IMR-90 (cell line): ENCODE measurements around the gene NELFCD. TPM values are rescaled to one million over a fixed set of nuclear protein-coding genes. Genes with fewer than 3 reads are reported as not detected.

Source experiments
- ATAC-seq: fragments of 200-7000 bp; cut with Tn5 transposase; 2 replicates; pipeline ENCODE4 v1.9.1; 2020; ENCODE audit warnings: low read depth, mild to moderate bottlenecking, moderate library complexity
- BruUV-seq: library from RNA; stranded (reverse); fragments of 400-500 nt; replicated peaks from 2 replicates; lab custom pipeline; 2021; lab: Mats Ljungman, UMichigan
- CTCF ChIA-PET: fragments of 300-600 bp; formaldehyde crosslinking; extraction: SDS; loops from one replicate; lab custom pipeline; 2021; ENCODE audit warnings: antibody characterized with exemption; lab: Yijun Ruan, JAX
- POLR2A ChIA-PET: fragments of 300-600 bp; sonication (Branson Sonifier 250); formaldehyde crosslinking; loops from one replicate; lab custom pipeline; 2022; ENCODE audit warnings: antibody characterized with exemption; ENCODE audit not compliant: unreplicated experiment; lab: Charles Lee
- DNase-seq: peaks from one replicate; pipeline ENCODE4 v3.0.0; 2013
- H2AFZ ChIP-seq: replicated peaks from 2 replicates; pipeline ENCODE3; 2013; ENCODE audit warnings: low read length, mild to moderate bottlenecking; ENCODE audit not compliant: poor library complexity
- H2AK5ac ChIP-seq: 2 replicates; pipeline ENCODE4 v1.6.1; 2013; ENCODE audit warnings: low read depth, low read length, inconsistent platforms
- H2AK9ac ChIP-seq: replicated peaks from 2 replicates; pipeline ENCODE3; 2013; ENCODE audit warnings: mild to moderate bottlenecking, low read depth, low read length, moderate library complexity; ENCODE audit not compliant: poor library complexity
- H2BK120ac ChIP-seq: 2 replicates; pipeline ENCODE4 v1.6.1; 2013; ENCODE audit warnings: low read depth, low read length, inconsistent platforms
- H2BK15ac ChIP-seq: 3 replicates; pipeline ENCODE4 v1.6.1; 2013; ENCODE audit warnings: low read depth, low read length, inconsistent platforms
- H2BK20ac ChIP-seq: 2 replicates; pipeline ENCODE4 v1.6.1; 2013; ENCODE audit warnings: low read depth, mild to moderate bottlenecking, inconsistent platforms, low read length, moderate library complexity
- H2BK5ac ChIP-seq: 2 replicates; pipeline ENCODE4 v1.6.1; 2013; ENCODE audit warnings: mild to moderate bottlenecking, low read depth, low read length, inconsistent platforms; ENCODE audit not compliant: poor library complexity, severe bottlenecking
- H3K14ac ChIP-seq: replicated peaks from 2 replicates; pipeline ENCODE4 v1.6.1; 2013; ENCODE audit warnings: low read depth, low read length, inconsistent platforms
- H3K18ac ChIP-seq: 2 replicates; pipeline ENCODE4 v1.6.1; 2013; ENCODE audit warnings: low read depth, low read length, control low read depth
- H3K23ac ChIP-seq: 2 replicates; pipeline ENCODE4 v1.6.1; 2013; ENCODE audit warnings: low read depth, low read length, inconsistent platforms
- H3K27ac ChIP-seq: 2 replicates; pipeline ENCODE4 v1.5.1; 2013; ENCODE audit warnings: mild to moderate bottlenecking, control low read depth, low read length; ENCODE audit not compliant: insufficient read depth
- H3K27me3 ChIP-seq: 2 replicates; pipeline ENCODE4 v1.6.1; 2013; ENCODE audit warnings: low read length; ENCODE audit not compliant: control insufficient read depth, insufficient read depth
- H3K36me3 ChIP-seq: 2 replicates; pipeline ENCODE4 v1.6.1; 2013; ENCODE audit warnings: low read length, mixed read lengths; ENCODE audit not compliant: control insufficient read depth, insufficient read depth
- H3K4ac ChIP-seq: 2 replicates; pipeline ENCODE4 v1.6.1; 2013; ENCODE audit warnings: low read depth, low read length, inconsistent platforms
- H3K4me1 ChIP-seq: 2 replicates; pipeline ENCODE4 v1.6.1; 2013; ENCODE audit warnings: low read length, mixed read lengths; ENCODE audit not compliant: control insufficient read depth, insufficient read depth
- H3K4me2 ChIP-seq: 2 replicates; pipeline ENCODE4 v1.6.1; 2013; ENCODE audit warnings: low read depth, mild to moderate bottlenecking, control low read depth, low read length, moderate library complexity
- H3K4me3 ChIP-seq: 2 replicates; pipeline ENCODE4 v1.5.1; 2013; ENCODE audit warnings: low read depth, mild to moderate bottlenecking, control low read depth, low read length, moderate library complexity; ENCODE audit not compliant: insufficient read depth
- H3K56ac ChIP-seq: 2 replicates; pipeline ENCODE4 v1.6.1; 2013; ENCODE audit warnings: low read length, inconsistent platforms; ENCODE audit not compliant: insufficient read depth; ENCODE audit errors: extremely low read depth
- H3K79me1 ChIP-seq, 2 experiments: 2 replicates each; pipeline ENCODE4 v1.6.1; 2013; ENCODE audit warnings: low read length in 2 of 2, inconsistent platforms in 1 of 2, low read depth in 1 of 2
- H3K9ac ChIP-seq: 2 replicates; pipeline ENCODE4 v1.6.1; 2013; ENCODE audit warnings: low read depth, low read length, control low read depth
- H3K9me1 ChIP-seq: 2 replicates; pipeline ENCODE4 v1.6.1; 2013; ENCODE audit warnings: low read length, inconsistent platforms; ENCODE audit not compliant: insufficient read depth
- H3K9me3 ChIP-seq: 2 replicates; pipeline ENCODE4 v1.6.1; 2013; ENCODE audit warnings: low read length; ENCODE audit not compliant: control insufficient read depth, insufficient read depth
- H4K20me1 ChIP-seq: 2 replicates; pipeline ENCODE4 v1.6.1; 2013; ENCODE audit warnings: low read length, inconsistent platforms; ENCODE audit not compliant: insufficient read depth
- H4K5ac ChIP-seq: 2 replicates; pipeline ENCODE4 v1.6.1; 2013; ENCODE audit warnings: mild to moderate bottlenecking, low read depth, low read length, control low read depth
- H4K8ac ChIP-seq, 2 experiments: 2 replicates each; pipeline ENCODE4 v1.6.1; 2013; ENCODE audit warnings: low read depth in 2 of 2, low read length in 2 of 2, control low read depth in 1 of 2, inconsistent platforms in 1 of 2
- H4K91ac ChIP-seq: 2 replicates; pipeline ENCODE4 v1.6.1; 2013; ENCODE audit warnings: low read depth, low read length, inconsistent platforms; ENCODE audit not compliant: insufficient read depth
- BHLHE40 ChIP-seq: fragments of 150-350 bp; IDR thresholded peaks from 2 replicates; pipeline ENCODE4 v1.6.1; 2016; ENCODE audit warnings: mild to moderate bottlenecking, low read depth, low read length
- CEBPB ChIP-seq: IDR thresholded peaks from 2 replicates; pipeline ENCODE4 v1.6.1; 2012; ENCODE audit warnings: low read depth, low read length, improper control_type of control experiment
- CHD1 ChIP-seq: IDR thresholded peaks from 2 replicates; pipeline ENCODE4 v1.6.1; 2012; ENCODE audit warnings: low read depth, low read length, improper control_type of control experiment
- CTCF ChIP-seq: conservative IDR thresholded peaks from 2 replicates; pipeline ENCODE4 v1.5.1; 2012; ENCODE audit warnings: mild to moderate bottlenecking, low read depth, low read length, improper control_type of control experiment
- ELK1 ChIP-seq: fragments of 150-350 bp; IDR thresholded peaks from 2 replicates; pipeline ENCODE4 v1.6.1; 2016; ENCODE audit warnings: low read depth, mild to moderate bottlenecking, low read length, moderate library complexity, borderline replicate concordance
- FOS ChIP-seq: fragments of 150-350 bp; IDR thresholded peaks from 2 replicates; pipeline ENCODE4 v1.6.1; 2016; ENCODE audit warnings: low read depth, low read length
- MAFK ChIP-seq: IDR thresholded peaks from 2 replicates; pipeline ENCODE4 v1.6.1; 2012; ENCODE audit warnings: low read depth, low read length, improper control_type of control experiment
- MAZ ChIP-seq: IDR thresholded peaks from 2 replicates; pipeline ENCODE4 v1.6.1; 2012; ENCODE audit warnings: low read depth, mild to moderate bottlenecking, low read length, improper control_type of control experiment, moderate library complexity, borderline replicate concordance
- MXI1 ChIP-seq: IDR thresholded peaks from 2 replicates; pipeline ENCODE4 v1.6.1; 2012; ENCODE audit warnings: low read depth, mild to moderate bottlenecking, low read length, moderate library complexity, borderline replicate concordance
- NFE2L2 ChIP-seq: fragments of 150-350 bp; IDR thresholded peaks from 2 replicates; pipeline ENCODE4 v1.6.1; 2016; ENCODE audit warnings: low read depth, mild to moderate bottlenecking, low read length
- POLR2A ChIP-seq: IDR thresholded peaks from 2 replicates; pipeline ENCODE4 v1.6.1; 2012; ENCODE audit warnings: mild to moderate bottlenecking, low read depth, low read length
- RAD21 ChIP-seq: IDR thresholded peaks from 2 replicates; pipeline ENCODE4 v1.6.1; 2012; ENCODE audit warnings: low read length, improper control_type of control experiment
- RCOR1 ChIP-seq: IDR thresholded peaks from 2 replicates; pipeline ENCODE4 v1.6.1; 2012; ENCODE audit warnings: mild to moderate bottlenecking, low read length, improper control_type of control experiment; ENCODE audit not compliant: insufficient replicate concordance
- RFX5 ChIP-seq: IDR thresholded peaks from 2 replicates; pipeline ENCODE4 v1.8.0; 2012; ENCODE audit warnings: low read depth, mild to moderate bottlenecking, low read length, moderate library complexity
- SMC3 ChIP-seq: fragments of 150-350 bp; IDR thresholded peaks from 2 replicates; pipeline ENCODE4 v1.6.1; 2016; ENCODE audit warnings: low read depth, mild to moderate bottlenecking, antibody characterized with exemption, low read length, moderate library complexity
- USF2 ChIP-seq: fragments of 150-350 bp; IDR thresholded peaks from 2 replicates; pipeline ENCODE4 v1.6.1; 2017; ENCODE audit warnings: mild to moderate bottlenecking, antibody characterized with exemption, low read length, low read depth
- WGBS, 2 experiments: methylation state at CpG; one replicate each; pipeline versions ENCODE4 v1.1.5 to v1.1.7; 2013; ENCODE audit warnings: missing lambda C conversion rate in 2 of 2; ENCODE audit not compliant: insufficient read length in 1 of 2; ENCODE audit errors: extremely low coverage in 2 of 2; 5-methylcytosine and 5-hydroxymethylcytosine counted together
- dilution Hi-C: fragments of 300-500 bp; cut with HindIII; formaldehyde crosslinking; loops from one replicate; pipeline ENCODE4 v1.14.3; 2018; ENCODE audit warnings: low sequenced_read_pairs; ENCODE audit not compliant: unreplicated experiment
- in situ Hi-C: fragments of 300-500 bp; cut with MboI; formaldehyde crosslinking; loops from 3 replicates; pipeline ENCODE4 v1.14.3; 2019; ENCODE audit warnings: low sequenced_read_pairs, inconsistent platforms, mixed read lengths
- intact Hi-C: fragments of 100-400 bp; cut with micrococcal nuclease; formaldehyde crosslinking; loops from 2 replicates; pipeline ENCODE4 v1.10.0; 2022
- polyA plus RNA-seq, 3 experiments: library from polyadenylated mRNA; depleted of rRNA; stranded (reverse); fragments of >200 nt; gene quantifications; 2 replicates each; pipeline ENCODE4 v1.2.3, GENCODE V29; 2012; ENCODE audit warnings: low replicate concordance in 1 of 3
- total RNA-seq: library from RNA; depleted of rRNA; stranded (reverse); fragments of >200 nt; gene quantifications from 2 replicates; pipeline ENCODE4 v1.2.3, GENCODE V29; 2012

NELFCD gene
- total and polyA plus RNA-seq, 2 of the 4 experiments (the other 2 are of a cell fraction): 88.9 to 94.1 TPM

GRCh38 chr20:58997141-58997770 lies 16.2 kb downstream of the NELFCD start:
- H3K9me1 ChIP-seq: peaks cover 17% of the 10 kb centered on the region
- peaks cover 55% of the 10 kb centered on the region for H3K36me3 ChIP-seq
- no peak overlapping the region for H2AFZ ChIP-seq
- 98% methylated on average over 7 of the region's 24 CpGs; no CpG with 5 or more reads in 1 of the 2 experiments for WGBS, 2 experiments
- H3K9me3 ChIP-seq: no peaks in the 10 kb centered on the region
- BruUV-seq: no TSS peak
- H3K14ac ChIP-seq: no peak overlapping the region
- ChIA-PET CTCF (no interaction called here), POLR2A (no interaction called here)
- no peak overlapping the region for H4K5ac ChIP-seq
- no peak overlapping the region for H3K18ac ChIP-seq
- H2BK15ac ChIP-seq: no peak overlapping the region
- TF ChIP-seq RCOR1 (no peak), SMC3 (no peak), FOS (no peak), NFE2L2 (no peak), MAZ (no peak), MXI1 (no peak), MAFK (no peak), CEBPB (no peak), CTCF (no peak), POLR2A (no peak), RFX5 (no peak), BHLHE40 (no peak), USF2 (no peak), CHD1 (no peak), ELK1 (no peak), RAD21 (no peak)
- no peak overlapping the region for H3K4ac ChIP-seq
- 0 out of 2 replicates have a peak, but pooled peaks cover 3% of the 10 kb centered on the region for H3K4me1 ChIP-seq
- no peak overlapping the region for H4K91ac ChIP-seq
- no peak overlapping the region for H3K9ac ChIP-seq
- no peak overlapping the region for H3K4me2 ChIP-seq
- H2AK5ac ChIP-seq: no peak overlapping the region
- H3K56ac ChIP-seq: no peak overlapping the region
- ATAC-seq: no peak
- in situ Hi-C loops (no loop called here), intact Hi-C loops (no loop called here), dilution Hi-C loops (no loop called here)
- H2BK120ac ChIP-seq: no peak overlapping the region
- H2BK20ac ChIP-seq: no peak overlapping the region
- no peak overlapping the region for H4K8ac ChIP-seq
- no peak overlapping the region for H3K23ac ChIP-seq
- H4K20me1 ChIP-seq: peaks cover 11% of the 10 kb centered on the region
- H2BK5ac ChIP-seq: no peak overlapping the region
- no peak overlapping the region for H3K4me3 ChIP-seq
- no peak overlapping the region for H3K27ac ChIP-seq
- DNase-seq: no peak
- no peaks in the 10 kb centered on the region for H3K27me3 ChIP-seq
- peaks cover 8 to 32% of the 10 kb centered on the region in 2 experiments; a peak in 2 of 4 replicates for H3K79me1 ChIP-seq
- H2AK9ac ChIP-seq: no peak overlapping the region
